Fibroblast of the aortic adventitia (primary cell): ENCODE data around the gene CHRNA1. TPM values are rescaled to one million over a fixed set of nuclear protein-coding genes. Genes with fewer than 3 reads are reported as not detected.
"Not testable (repeated sequence)": the region's sequence is repeated elsewhere in the genome, so short reads cannot be mapped to it uniquely, and the experiment has no call there.

ENCODE experiments used
- DNase-seq: peaks from one replicate; pipeline ENCODE4 v3.0.0-alpha.2; 2010; ENCODE audit warnings: low read depth
- H3K4me3 ChIP-seq: 2 replicates; pipeline ENCODE4 v1.5.1; 2011; ENCODE audit warnings: low read depth, mild to moderate bottlenecking, control low read depth, low read length, moderate library complexity
- total RNA-seq: library from RNA; depleted of rRNA; stranded (reverse); fragments of >200 nt; gene quantifications from 2 replicates; pipeline ENCODE4 v1.2.3, GENCODE V29; 2012; ENCODE audit warnings: low replicate concordance
- TF ChIP-seq, protein P1 (sequence below): IDR thresholded peaks from 2 replicates; pipeline ENCODE4 v1.5.1; 2011; ENCODE audit warnings: mild to moderate bottlenecking, low read length, control low read depth, inconsistent platforms; ENCODE audit not compliant: insufficient read depth

The CHRNA1 gene
- total RNA-seq, 1 donor: not detected

DNA sequence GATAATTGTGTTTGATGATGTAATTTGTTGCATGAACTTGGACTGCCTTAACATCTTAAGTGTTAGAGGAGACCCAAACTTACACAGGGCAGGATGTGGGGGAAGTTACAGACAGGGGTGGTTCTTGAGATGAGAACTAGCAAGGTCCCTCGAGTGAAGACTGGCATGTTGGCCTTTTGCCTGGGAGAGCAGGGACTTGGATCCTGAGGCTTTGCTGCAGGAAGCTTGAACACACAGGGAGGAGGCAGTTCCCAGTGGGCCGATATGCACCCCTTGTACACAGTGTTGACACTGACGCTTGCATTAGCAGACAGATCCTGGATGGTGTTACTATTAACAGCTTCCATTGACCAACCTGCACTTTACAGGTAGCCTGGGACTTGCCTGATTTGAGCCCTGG, 47.5 kb downstream of the CHRNA1 start:
- H3K4me3 ChIP-seq: no peak overlapping the region
- DNase-seq: no peak
- TF ChIP-seq, protein P1, sequence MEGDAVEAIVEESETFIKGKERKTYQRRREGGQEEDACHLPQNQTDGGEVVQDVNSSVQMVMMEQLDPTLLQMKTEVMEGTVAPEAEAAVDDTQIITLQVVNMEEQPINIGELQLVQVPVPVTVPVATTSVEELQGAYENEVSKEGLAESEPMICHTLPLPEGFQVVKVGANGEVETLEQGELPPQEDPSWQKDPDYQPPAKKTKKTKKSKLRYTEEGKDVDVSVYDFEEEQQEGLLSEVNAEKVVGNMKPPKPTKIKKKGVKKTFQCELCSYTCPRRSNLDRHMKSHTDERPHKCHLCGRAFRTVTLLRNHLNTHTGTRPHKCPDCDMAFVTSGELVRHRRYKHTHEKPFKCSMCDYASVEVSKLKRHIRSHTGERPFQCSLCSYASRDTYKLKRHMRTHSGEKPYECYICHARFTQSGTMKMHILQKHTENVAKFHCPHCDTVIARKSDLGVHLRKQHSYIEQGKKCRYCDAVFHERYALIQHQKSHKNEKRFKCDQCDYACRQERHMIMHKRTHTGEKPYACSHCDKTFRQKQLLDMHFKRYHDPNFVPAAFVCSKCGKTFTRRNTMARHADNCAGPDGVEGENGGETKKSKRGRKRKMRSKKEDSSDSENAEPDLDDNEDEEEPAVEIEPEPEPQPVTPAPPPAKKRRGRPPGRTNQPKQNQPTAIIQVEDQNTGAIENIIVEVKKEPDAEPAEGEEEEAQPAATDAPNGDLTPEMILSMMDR: no peak

DNA sequence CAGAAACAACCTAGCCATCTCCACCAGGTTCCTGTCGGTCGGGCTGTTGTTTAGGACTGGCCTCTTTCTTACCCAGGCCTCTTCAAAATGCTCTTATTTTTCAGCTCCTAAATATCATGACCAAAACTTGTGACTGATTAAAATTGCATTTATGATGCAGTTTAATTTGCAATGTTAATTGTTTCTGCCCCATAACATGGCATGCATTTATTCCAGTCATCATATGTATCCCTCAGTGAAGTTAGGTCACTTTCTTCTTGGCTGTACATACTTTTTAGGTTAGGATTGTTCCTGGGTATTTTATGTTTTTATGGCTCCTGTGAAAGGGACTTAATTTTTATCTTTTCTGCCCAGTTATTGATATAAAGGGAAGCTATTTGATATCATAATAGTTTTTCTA, 50.6 kb downstream of the CHRNA1 start:
- TF ChIP-seq, protein P1: no peak
- H3K4me3 ChIP-seq: no peak overlapping the region
- no peak for DNase-seq

DNA sequence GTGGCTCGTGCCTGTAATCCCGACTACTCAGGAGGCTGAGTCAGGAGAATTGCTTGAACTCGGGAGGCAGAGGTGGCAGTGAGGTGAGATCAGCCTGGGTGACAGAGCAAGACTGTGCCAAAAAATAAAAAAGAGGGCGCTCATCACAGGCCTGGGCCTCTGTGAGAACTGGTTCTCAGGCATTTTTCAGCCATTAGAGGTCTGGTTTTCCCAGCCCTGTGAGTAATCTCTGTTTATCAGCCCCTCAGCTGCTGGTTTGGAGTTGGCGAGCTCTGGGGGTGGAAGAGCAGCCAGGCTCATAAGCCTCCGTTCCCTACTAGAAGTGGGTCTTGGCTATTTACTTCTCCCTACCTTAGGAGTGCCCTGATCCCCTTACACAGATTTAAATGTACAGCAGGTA, 53.1 kb downstream of the CHRNA1 start:
- no peak overlapping the region for H3K4me3 ChIP-seq
- peak; percentile 18 for DNase-seq
- TF ChIP-seq, protein P1: no peak

DNA sequence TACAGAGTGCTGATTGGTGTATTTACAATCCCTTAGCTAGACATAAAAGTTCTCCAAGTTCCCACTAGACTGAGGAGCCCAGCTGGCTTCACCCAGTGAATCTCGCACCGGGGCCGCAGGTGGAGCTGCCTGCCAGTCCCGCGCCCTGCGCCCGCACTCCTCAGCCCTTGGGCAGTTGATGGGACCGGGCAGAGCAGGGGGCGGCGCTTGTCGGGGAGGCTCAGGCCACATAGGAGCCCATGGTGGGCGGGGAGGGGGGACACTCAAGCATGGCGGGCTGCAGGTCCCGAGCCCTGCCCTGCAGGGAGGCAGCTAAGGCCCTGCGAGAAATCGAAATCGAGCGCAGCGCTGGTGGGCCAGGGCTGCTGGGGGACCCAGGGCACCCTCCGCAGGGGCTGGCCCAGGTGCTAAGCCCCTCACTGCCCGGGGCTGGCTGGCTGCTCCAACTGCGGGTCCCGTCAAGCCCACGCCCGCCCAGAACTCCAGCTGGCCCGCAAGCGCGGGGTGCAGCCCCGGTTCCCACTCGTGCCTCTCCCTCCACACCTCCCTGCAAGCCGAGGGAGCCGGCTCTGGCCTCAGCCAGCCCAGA, 54.8 kb downstream of the CHRNA1 start:
- H3K4me3 ChIP-seq, DNase-seq: not testable (repeated sequence)

DNA sequence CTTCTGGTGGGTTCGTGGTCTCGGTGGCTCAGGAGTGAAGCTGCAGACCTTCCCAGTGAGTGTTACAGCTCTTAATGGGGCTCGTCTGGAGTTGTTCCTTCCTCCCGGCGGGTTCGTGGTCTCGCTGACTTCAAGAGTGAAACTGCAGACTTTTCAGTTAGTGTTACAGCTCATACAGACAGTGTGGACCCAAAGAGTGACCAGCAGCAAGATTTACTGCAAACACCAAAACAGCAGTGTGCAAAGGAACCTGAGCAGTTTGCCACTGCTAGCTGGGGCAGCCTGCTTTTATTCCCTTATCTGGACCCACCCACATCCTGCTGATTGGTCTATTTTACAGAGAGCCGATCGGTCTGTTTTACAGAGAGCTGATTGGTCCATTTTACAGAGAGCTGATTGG, 55.6 kb downstream of the CHRNA1 start:
- TF ChIP-seq, protein P1: no peak
- no peak for DNase-seq
- H3K4me3 ChIP-seq: no peak overlapping the region

DNA sequence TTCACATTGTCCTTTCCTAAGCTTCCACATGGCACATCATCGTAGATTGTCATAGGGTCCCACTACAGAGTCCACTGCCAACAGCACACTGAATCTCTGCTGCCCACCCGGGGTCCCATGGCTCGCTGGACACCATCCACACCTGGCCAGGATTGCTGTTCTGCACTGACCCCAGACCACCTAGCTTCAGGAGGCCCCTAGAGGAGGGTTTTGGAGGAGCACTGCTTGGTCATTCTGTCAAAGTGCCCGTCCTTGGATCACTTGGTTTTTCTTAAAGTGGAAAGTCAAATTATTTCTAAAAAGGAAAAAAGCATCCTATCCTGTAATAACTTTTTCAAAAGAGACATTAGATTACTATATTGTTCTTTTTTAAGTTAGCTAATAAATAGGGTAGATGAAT, 59.0 kb downstream of the CHRNA1 start:
- no peak for DNase-seq
- H3K4me3 ChIP-seq: no peak overlapping the region
- TF ChIP-seq, protein P1: no peak

DNA sequence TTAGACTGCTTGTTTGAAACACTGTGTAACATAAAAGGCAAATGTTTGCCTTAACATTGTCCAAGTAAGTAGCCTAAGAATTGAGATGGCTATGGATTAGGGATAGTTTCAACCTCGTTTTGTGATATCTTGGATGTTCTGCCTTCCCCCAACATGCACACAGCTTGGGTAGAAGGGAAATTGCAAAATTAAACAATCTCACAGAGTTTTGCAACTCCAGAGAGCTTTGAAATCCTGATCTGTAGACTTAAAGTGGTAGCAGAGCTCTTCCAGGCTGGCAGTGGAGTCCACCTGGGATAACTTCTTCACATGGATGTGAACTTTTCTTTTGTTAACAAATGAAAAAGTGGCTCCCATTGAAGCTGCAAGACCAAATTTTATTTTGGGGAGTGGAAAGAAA, 59.6 kb downstream of the CHRNA1 start:
- TF ChIP-seq, protein P1: no peak
- no peak for DNase-seq
- H3K4me3 ChIP-seq: no peak overlapping the region
